GM19455 (cell line): ENCODE data around the gene TRNP1.

Source experiments
- ATAC-seq: cut with Tn5 transposase; IDR thresholded peaks from one replicate; pipeline ENCODE4 v1.9.1; 2021; ENCODE audit not compliant: unreplicated experiment

Gene TRNP1

DNA sequence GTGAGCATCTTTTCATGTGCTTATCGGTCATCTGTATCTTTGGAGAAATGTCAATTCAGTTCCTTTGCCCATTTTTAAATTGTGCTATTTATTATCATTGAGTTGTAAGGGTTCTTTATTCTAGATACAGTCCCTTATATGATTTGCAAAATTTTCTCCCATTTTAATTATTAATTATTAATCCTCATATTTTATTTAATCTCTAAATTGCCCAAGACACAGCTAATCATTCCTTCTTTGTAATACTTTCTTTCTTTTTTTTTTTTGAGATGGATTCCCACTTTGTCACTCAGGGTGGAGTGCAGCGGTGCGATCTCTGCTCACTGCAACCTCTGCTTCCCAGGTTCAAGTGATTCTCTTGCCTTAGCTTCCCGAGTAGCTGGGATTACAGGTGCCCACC is 32.2 kb downstream of the TRNP1 start:
- no peak for ATAC-seq

DNA sequence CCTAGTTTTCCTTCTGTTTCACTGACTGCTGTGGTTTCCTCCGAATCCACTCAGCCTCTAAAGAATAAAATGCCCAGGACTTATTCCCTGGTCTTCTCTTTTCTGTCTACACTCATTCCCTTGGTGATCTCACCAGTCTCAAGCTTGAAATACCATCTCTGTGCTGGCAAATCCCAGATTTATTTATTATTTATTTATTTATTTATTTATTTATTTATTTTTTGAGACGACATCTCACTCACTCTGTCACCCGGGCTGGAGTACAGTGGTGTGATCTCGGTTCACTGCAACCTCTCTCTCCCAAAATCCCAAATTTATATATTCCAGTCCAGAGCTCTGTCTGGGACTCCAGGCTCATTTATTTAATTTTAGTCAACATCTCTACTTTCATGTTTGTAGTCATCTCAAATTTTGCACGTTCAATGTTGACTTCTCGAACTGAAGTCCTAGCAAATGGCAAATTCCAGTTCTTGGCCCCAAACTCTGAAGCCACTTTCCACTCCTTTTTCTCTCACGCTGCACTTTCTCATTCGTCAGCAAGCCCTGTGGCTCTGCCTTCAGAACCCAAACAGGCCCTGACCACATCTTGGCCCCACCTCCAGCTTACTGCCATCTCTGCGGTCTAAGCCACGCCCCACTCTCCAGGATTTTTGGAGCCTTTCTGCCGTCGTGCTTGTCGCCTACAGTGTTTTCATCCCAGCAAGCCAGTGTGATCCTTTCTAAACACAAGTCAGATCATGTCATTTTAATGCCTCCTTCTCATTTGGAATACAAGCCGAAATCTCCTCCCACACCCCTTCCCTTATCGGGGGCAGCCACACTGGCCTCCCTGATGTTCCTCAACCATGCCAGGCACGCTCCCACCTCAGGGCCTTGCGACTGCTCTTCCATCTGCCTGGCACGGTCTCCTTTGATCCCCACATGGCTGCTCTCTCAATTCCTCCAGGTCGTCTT is 33.4 kb downstream of the TRNP1 start:
- no peak for ATAC-seq

DNA sequence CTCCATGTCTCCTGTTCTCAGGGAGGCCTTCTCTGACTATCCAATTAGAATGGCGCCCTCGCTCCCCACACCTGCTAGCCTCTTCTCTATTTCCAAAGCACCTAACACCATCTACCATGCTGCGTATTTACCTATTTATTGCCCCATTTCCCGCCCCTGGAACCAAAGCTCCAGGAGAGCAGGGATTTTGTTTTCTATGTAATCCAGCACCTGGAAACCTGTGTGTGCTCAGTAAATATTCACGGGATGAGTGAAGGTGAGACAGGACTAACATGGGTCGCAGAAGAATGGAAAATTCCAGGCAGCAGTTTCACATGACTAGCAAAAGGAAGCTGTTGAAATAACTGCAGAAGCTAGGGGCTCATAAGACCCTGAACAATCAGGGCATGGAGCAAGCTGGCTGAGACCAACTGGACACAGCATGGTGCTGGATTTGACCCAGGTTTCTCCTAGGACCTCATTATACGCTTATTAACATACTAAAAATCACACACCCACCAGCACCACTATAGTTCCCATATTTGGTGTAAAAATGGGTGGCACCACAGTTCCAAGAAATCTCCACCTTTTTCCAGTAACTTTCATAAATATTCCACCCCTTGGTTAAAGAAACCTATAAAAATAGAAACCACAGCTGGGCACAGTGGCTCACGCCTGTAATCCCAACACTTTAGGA is 34.2 kb downstream of the TRNP1 start:
- ATAC-seq = no peak

DNA sequence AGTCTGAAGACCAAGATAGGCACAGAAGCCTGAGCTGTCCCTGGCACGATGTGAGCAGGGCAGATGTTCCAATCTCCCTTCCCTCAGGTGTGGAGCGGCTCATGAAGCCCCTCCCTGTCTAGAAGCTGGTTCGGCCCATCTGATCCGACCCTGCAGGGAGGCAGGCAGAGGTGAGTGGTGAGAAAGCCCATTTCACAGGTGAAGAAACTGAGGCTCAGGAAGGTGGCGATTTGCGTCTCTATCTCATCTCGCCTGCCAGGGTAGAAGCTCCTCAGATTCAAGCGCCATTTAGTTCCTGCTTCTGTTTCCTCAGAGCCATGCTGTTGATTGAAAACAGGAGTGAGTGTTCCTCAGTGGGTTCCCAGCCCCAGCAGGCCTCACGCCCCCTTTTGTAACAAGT is 36.0 kb downstream of the TRNP1 start:
- no peak for ATAC-seq

DNA sequence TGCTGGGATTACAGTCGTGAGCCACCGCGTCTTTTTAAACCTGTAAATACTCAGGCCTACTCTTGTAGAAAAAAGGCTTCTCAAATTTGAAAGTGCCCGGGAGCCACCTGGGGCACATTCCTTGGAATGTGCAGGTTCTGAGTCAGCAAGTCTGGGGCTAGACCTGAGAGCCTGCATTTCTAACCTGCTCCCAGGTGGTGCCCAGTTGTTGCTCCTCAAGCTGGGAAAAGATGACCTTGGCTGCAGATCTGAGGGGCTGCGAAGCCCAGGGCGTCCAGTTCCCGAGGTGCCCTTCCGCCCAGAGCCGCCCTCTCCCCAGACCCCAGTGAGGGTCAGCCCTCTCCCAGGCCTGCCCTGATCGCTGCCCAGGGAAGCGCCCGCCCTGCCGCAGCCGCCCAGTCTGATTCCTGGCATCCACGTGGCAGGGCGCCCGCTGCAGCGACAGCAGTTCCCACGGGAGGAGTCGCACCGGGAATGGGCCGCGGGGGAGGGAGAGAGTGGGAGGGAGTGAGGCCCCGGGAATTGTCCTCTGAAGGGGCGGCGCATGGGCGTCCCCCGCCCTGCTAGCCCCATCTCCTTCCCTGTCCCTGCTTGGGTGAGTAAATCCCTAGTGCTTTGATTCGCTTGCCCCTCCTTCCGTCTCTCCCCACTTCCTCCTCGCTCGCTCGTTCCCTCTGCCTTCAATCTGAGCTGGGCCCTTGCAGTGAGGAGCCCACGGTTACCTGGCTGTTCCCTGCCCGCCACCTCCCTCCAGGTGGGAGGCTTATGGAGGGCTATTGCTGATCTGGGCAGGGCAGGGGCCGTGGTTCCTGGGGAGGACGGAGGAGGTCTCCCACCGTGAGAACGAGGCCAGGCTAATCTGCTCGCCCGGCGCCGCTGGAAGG is 38.0 kb downstream of the TRNP1 start:
- ATAC-seq = no peak

DNA sequence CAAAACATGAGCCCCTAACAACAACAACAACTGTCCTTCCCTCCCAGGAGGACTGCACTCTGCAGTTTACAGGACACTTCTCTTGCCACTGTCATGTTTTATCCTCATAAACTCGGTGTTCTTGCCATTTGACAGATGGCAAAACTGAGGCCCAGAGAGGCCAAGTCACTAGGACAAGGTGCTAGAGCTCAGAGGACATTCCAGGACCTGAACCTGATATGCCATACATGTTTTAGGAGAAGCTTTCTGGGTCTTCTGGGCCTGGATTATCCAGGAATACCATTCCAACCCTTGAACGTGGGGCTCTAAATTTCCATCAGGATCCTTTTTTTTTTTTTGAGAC is 38.6 kb downstream of the TRNP1 start:
- no peak for ATAC-seq

DNA sequence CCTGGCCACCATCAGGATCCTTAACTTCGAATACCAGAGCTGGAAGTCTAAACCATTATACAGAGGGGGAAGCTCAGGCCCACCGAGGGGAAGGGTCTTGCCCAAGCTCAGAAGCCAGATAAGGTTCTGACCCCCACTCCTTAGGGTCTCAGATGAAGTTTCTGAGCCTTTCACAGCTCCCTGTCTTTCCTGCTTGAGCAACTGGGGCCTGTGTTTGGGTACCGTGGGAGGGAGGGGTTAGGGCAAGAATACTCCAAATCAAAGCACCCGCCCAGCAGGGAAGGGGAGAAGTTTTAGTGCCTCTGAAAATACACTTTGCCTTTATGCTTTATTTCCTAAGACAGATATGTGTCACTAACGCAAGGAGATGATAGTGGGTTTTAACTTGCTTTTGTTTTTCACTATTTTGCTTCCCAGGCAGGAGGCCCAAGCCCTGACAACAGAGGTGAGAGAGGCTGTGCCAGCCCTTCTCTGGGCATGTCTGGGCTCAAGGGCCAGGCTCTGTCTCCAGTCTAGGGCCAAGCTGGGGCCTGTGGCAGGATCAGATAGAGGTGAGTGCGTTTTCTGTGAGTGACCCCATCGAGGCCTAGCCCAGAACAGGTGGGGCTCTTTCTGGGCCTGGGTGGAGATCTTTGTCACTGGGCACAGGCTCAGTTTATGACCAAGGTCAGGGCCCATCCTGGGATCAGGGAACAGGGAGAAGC is 39.7 kb downstream of the TRNP1 start:
- no peak for ATAC-seq

DNA sequence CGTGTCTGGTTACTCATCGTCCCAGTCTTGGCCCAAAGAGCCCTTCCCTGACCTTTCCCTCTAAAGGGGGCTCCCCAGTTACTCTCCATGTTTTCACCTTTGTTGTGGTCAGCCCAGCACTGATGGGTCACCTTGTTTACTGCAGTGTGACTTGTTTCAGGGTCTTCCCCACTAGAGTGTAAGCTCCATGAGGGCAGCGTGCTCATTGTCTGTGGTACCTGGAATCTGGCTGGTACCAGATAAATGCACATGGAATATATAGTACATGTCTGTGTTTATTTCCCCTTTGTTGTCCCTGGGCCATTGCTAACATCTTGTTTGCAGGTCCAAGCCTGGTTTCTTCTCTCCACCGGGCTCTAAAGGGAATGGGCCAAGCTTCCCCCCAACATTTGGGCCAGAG is 41.9 kb downstream of the TRNP1 start:
- no peak for ATAC-seq

DNA sequence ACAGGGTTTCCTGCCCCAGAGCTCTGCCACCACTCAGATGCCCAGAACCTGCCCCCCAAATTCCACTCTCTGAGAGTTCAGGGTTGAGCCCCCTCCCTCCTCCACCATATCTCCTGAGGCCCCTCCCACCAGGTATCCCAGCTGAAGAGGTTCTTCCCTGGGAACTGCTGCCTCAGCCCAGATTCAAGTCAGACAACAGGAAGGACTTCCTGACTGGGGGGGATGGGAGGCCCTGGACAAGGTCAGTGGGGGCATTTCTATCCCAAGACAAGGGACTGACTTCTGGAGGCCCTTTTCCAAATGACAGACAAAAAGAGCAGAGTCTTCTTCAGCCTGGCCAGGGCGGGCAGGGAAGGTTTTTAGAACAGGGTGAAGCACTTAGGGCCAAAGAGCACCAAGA is 43.2 kb downstream of the TRNP1 start:
- ATAC-seq = no peak

DNA sequence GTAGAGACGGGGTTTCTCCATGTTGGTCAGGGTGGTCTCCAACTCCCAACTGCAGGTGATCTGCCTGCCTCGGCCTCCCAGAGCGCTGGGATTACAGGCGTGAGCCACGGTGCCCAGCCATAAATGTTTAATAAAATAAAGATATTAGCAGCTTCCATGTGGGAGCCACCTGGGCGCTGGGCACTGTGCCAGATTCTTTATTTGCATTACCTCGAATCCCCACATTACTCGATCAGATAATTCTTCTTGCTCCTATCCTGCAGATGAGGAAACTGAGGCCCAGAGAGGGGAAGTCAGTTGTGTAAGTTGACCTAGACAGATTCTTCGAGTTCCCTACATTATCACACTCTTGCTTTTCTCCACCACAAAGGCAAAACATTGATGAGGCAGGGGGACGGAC is 44.0 kb downstream of the TRNP1 start:
- no peak for ATAC-seq

DNA sequence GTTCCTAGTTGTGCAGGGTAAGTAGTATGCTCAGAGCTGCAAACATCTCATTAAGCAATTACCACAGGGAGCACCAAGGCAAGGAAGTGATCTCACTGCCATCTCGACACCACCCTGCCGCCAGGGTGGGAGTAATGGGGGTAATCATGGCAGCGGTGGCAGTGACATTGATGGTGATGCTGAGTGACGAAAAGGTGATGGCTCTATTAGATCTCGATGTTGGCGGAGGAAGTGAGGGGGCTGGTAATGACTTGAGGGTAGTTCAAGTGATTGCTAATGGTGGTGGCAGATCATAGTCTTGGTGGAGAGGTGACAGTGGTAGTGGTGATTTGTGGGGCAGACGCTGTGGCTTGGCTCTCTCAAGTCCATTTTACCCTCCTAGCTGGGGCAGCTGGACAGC is 44.5 kb downstream of the TRNP1 start:
- no peak for ATAC-seq

DNA sequence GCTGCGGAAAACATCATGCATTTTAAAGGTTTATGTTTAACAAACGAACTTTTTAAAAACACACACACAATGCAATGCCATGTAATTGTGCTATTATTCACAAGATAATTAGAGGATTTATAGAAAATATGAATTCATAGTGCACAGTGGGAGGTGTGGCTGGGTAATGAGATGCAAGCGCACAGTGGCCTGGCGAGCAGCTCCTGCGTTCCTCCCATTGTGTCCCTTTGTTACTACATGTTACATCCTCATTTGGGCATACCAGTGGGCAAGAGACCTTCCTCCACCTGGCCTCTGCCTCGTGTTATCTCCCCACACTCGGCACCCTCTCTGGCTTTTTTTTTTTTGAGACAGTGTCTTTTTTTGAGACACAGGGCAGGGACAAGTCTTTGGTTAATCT is 49.2 kb downstream of the TRNP1 start:
- no peak for ATAC-seq

DNA sequence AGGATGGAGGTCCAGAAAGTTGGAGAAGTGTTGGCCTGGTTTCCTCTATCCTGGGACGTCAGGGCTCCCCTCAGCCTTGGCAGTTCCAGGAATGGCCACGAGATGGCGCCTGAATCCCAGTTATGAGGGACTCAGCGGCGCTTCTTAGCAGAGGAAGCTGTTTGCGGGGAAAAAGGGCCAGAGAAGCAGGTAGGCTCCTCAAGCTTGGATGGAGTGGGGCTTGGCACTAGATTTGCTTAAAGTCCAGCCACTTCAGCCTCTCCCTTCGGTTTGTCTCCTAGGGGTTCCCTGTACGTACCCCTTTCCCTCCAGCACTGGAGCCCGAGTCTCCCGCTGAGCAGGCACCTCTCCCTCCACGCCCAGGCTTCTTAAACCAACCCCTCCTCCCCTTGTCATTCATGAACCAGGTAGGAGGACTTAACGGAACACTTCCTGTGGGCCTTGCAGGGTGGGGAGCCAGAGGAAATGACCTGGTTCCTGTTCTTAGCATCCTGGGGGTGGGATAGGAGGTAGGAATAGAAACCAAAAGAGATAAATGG is 51.2 kb downstream of the TRNP1 start:
- ATAC-seq = no peak

DNA sequence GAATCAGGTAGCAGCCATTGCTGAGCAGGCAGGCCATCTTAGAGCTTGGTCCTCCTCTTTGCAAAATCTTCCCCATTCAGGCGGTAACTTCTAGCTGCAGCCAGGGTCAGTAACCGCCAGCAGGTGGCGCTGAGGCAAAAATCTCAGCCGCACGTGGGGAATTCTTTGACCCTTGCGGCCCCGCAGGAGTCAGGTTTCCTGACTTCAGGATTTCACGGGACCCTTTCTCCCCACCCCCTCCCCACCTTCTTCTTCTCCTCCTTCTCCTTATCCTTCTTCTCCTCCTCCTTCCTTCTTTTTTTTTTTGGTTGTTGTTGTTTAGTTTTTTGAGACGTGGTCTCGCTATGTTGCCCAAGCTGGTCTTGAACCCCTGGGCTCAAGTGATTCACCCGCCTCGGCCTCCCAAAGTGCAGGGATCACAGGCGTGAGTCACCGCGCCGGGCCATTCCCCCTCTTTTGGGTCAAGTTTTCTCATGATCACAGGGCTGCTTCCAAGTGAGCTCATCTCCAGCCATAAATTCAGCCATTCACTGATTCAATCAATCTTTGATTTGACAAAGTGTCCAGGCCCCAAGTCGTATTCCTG is 52.6 kb downstream of the TRNP1 start:
- ATAC-seq = no peak

- no peak for ATAC-seq
Observed at GRCh38 chr1:27047914-27048313, 54.4 kb downstream of the TRNP1 start.

- ATAC-seq = no peak
Observed at GRCh38 chr1:27049100-27049499, 55.6 kb downstream of the TRNP1 start.

DNA sequence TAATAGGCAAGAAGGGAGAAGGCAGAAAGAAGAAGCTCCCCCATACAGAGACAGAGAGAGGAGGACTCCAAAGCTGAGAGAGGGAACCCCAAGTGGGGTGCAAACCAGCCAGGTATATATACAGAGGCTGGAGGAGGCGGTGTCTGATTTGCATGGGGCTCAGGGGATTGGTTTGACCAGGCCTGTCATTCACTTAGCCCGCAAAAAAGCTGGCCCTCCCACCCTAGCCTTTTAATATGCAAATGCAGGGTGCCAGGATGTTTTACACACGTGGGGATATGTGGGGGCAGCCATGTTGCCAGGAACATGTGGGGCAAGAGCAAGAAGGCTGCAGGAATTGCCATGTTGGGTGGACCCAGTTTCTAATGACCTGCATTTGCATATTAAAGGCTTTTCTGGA is 56.1 kb downstream of the TRNP1 start:
- ATAC-seq = no peak
